Hematopoietic multipotent progenitor cell treated with erythropoietin and hydrocortisone succinate and interleukin-3 and kit ligand, for 4 days (in vitro differentiated cells): Measurements from ENCODE around the gene TANC1.

Experiments
- DNase-seq: peaks from one replicate; pipeline ENCODE4 v3.0.0-alpha.2; 2015

The TANC1 gene

DNA sequence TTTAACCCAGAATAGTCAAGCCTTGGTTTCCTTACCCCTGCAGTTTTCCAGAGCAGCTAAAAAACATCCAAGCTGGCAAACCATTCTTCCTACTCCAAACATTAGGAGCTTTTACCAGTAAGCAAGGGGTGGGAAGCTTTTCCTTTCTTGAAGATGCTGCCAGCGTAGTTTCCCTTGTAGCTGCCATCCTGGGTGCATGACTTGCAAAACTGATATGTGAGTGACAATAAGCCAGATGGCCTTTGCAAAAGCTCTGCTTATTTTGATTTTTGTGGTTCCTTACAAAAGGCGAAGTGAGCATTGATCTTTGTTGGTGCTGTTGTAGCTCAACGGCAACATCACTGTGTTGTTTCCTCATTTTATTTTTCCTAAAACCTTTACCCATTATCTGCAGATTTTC lies 179.2 kb downstream of the TANC1 start:
- peak; percentile 79 for DNase-seq

DNA sequence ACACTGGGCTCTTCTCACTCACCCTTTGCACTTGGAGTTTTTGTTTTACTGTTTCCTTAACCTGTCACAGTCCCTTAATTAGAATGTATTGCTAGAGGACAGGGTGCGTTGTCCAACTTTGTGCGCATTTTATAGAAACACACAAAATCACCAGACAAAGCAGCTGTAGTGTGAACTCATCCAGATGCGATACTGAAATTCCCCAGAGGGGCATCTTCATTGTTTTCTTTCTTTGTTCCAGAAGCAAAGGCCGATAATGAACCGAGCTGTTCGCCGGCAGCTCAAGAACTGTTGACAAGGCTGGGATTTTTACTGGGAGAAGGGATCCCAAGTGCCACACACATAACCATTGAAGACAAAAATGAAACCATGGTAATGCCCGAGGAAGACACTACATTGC lies 180.5 kb downstream of the TANC1 start:
- DNase-seq: no peak

DNA sequence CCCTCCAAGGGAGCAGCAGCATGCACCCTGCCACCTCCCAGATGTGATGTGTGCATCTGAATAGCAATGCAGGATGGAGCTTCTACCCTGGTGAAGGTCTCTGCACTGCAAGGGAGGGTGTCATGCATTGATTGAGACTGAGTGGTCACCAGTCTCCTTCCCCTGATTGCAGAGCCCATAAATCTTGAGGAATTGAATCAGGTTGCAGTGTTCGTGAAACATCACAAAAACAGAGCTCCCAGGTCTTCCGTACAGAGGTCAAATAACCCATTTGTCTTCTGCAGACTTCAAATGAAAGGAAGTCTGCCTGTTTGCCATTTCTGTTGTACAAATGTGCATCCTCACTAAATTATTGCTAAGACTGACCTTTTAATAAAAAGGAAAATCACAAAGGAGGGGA lies 181.3 kb downstream of the TANC1 start:
- DNase-seq: no peak

DNA sequence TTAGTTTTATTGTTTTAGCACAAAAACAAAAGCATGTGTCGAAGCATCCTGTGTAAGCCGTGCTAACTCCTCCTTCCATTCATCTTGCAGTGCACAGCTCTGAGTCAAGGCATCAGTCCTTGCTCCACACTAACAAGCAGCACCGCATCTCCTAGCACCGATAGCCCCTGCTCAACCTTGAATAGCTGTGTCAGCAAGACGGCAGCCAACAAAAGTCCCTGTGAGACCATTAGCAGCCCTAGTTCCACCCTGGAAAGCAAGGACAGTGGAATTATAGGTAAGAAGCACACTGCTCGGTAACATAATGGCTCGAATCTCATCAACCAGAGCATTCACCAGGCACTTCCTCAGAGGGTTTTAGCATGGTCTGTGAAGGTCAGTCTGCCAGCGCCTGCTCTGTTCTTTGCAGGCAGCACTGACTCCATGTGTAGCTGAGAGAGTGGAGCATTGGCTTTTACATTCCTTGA lies 181.9 kb downstream of the TANC1 start:
- DNase-seq: peak; percentile 44

DNA sequence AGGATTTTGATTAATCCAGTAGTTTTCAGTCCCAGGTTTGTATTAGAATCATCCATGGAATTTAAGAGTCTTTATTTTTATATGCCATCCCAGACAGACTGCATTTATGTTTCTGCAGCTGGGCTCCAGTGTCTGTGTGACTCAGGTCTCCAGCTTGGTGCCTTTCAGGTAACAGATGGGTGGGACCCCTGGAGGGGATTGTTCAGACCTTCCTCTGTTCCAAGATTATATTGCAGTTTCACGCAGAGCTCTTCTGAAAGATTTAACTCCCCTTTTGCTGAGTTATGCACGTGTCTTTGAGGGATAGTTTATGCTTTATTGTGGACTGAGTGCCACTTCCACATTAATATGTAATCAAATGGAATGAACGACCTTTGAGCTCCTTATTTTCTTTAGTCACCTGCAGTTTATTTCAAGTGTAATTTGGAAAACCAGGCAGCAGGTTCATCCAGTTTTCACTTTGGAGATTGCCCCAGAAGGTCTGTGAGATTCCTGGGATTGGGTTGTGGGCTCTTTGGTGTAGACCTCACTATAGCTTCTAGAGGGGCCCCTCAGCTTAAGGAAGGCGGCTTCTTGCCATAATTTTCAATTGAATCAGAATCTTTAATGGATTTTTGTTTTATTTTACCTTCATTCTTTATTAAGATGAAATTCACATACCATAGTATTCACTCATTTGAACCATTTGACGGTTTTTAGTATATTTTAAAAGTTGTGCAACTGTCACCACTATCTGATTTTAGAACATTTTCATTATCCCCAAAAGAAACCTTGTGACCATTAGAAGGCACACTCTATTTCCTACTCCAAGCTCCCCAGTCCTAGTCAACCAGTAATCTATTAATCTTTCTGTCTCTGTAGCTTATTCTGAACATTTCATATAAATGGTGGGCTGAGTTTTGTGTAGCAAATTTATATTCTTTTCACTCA lies 183.0 kb downstream of the TANC1 start:
- DNase-seq: no peak

DNA sequence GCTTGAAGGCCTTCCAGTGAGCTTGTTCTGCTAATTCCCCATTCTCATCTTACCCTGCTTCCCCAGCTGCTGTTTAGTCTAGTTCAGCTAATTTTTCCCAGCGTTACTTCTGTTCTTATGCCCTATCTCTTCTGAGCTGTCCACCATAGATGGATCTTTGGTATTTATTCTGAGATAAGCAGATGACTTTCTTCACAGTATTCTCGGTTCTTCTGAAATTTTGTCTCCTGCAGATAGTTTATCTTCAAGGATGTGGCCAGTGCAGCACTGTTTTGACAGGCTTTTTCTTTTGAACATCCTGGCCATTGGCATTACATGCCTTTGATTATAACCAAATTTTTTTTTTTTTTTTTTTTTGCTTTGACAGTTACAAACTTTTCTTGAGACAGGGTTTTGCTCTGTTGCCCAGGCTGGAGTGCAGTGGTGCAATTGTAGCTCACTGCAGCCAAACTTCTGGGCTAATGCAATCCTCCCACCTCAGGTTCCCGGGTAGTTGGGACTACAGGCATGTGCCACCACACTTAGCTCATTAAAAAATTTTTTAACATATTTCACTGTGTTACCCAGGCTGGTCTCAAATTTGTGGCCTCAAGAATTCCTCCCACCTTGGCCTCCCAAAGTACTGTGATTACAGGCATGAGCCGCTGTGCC lies 183.8 kb downstream of the TANC1 start:
- peak; percentile 96 for DNase-seq

DNA sequence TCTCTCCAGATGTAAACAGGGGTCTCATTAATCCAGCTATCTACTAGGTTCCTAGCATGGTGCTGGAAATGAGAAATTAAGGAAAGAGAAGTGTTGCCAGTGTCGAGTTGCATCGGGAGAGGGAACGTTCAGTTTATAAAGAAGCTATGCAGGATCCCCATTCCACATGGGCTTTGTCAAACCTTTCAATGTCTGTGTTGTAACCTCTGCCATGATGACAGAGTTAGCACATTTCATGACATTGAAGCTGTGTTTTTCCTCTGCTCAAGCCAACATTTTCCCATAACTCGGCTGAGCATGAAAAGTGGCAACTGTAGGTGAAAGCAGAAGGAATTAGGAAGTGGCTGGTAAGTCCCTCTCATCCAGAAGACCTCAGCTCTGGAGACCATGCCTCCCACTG lies 184.6 kb downstream of the TANC1 start:
- DNase-seq: no peak

DNA sequence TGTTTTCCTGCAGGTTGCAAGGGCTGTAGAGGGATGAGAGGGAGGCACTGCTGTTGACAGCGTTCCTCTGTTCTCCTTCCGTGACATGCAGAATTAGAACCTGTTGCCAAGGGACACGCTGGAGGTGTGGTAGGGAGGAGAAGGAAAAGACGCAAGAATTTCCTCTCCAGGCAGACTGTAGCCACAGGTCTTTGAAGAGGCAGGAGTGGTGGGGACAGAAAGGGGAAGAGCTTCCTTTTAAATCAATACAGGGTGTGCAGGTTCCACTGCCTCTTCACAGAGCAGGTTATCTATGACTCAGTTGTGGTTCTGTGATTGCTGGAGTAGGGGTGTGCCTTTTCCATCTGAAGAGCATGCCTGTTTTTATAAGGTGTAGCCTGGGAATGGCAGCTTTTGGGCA lies 185.0 kb downstream of the TANC1 start:
- DNase-seq: no peak

DNA sequence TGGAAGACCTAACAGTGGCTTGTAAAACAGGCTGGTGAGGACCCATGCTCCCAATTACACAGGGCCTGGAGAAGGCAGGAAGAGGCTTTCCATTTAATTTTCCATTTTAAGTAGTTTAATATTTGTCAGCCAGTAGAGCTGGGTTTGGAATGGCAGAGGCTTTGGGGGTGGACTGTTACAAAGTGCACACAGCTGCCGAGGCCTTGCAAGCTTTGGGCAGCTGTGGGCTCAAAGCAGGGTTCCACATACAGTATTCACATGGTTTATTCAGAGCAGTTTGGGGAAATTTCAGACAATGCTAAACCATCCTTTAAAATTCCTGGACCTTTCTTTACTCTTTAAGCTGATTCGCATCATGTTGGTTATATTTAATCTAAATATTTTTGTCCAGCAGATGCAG lies 185.5 kb downstream of the TANC1 start:
- no peak for DNase-seq

DNA sequence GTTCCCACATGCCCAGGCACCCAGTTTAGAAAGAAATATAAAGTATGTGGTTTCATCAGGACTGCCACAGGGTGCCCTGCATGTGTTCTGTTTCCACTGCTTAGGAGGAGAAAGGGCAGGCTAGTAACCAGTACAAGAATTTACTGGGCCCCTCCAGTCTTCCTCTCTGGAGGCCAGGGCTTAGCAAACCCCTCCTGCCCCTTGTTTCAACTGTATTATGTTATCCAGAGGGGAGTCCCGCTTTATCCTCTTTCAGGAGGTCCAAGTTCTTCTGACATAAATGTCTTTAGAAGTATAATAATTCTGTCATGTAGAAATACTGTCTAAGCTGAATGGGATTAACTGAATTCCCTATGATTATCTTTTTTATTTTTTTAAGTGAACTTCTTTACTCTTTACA lies 185.9 kb downstream of the TANC1 start:
- no peak for DNase-seq

DNA sequence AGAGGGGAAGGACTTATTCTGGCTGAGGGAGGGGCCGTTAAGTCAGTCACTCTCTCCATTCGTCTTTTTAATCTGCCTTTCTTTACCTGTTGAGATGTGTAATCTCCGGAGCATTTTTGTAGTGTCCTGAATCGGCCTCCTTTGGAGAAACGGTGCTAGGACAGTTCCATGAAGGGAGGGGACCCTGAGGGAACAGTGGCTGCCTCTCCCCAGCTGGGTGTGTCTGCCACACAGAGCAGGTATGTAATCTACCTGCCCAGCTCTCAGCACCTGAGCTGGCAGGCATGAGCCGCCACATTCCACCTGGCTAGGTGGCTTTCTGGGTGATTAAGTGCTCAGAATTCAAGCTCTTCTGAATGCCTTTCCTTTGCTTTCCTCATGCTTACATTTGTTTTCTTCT lies 186.9 kb downstream of the TANC1 start:
- DNase-seq: no peak

DNA sequence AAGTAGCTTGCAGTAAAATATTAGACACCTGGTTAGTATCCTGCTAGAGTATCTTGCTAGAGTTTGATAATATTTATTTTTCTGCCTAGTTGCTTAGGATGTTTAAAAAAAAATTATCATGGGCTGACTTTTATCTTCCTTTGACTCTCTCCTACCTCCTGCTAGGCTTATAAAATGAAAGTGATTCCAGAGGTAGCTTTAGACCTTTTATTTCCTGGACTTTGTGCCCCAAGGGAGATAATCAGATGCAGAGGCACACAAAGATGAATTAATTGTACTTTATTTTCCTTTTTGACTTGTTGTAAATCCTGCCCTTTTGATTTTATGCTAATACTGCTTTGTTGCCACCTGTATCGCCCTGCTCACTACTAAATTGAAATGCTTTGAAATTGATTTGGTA lies 187.4 kb downstream of the TANC1 start:
- no peak for DNase-seq

DNA sequence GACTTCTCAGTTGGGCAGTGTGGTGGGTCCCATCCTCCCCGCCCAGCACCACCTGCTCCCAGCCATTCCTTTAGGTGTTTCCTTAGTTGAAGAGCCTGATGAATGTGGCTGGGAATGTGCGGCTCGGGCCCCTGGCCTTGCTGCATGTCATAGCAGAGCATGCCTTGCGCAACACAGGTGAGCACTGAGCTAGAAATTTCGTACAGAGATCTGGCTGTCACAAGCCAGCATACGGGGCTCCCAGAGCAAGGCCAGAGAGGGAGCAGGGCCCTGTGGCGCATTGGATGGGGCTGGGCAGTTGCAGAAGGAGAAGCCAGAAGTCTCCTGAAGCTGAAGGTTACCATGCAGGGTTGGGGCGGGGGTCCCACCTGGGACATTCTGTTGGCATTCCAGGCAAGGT lies 188.4 kb downstream of the TANC1 start:
- DNase-seq: no peak

DNA sequence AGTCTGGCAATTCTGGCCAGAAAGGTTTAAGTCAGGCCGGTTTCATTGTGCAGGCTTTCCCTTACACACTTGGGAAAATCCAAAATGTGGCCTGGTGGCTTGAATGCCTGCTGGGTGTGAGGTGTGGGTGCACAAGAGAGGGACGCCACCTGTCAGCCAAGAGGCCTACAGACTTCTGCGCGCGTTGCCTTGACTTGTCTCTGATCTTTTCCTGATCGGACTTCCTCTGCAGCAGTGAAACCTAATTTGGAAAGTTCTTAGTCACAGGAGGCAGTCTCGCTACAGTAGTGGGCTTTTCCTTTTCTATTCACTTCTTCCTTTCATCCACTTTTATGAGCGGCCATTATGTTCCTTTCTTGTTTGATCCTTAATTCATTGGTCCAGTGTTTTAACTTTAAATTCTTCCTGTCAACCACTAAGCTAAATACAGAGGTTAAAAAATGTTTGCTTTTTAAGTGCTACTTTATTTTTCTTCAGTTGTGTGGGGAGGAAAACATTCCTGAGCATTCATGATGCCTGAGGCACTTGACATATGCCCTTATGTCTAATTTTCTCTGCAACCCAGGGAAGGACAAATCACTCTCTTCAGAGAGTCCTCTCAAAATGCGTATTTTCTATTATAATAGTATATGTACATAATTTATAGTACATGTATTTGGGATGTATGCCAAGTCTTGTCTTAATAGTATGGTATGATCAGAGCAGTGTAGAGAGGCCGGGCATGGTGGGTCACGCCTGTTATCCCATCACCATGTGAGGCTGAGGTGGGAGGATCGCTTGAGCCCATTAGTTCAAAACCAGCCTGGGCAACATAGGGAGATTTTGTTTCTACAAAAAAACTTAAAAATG lies 189.1 kb downstream of the TANC1 start:
- DNase-seq: no peak

DNA sequence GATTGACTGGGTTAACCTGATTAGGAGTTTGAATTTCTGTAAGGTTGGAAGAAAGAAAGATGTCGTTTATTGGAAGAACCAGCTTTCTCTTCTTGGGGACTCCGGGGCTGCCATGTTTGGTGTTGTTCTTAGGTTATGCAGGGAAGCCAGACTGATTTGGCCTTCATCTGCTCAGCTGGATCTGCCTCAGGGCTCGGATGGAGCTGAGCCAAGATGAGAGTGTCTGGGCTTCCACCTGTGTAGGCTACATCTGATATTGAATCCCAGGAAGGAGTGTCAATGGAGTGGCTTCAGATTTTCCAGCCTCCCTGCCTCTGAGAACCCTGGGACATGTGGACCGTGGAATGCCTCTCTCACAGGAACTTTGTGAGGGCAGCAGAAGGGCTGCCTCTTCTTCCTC lies 192.0 kb downstream of the TANC1 start:
- no peak for DNase-seq

DNA sequence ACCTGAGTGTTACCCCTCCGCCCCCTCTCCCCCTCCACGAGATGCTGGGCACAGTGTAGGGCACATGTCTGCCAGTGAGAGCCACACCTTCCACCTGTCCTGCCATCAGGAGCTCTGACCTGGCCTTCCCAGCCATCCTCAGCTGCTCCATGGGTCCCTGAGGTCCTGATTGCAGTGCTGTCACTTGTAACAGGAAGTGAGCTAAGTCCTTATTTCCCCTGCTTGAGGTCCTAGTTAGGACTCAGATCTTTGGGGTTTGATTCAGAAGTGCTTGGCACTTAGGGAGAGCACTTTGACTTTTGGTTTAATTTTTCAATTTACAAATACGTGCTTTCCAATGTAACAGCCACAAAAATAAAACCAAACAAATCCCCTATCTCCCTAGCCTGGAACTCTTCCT lies 192.5 kb downstream of the TANC1 start:
- no peak for DNase-seq

DNA sequence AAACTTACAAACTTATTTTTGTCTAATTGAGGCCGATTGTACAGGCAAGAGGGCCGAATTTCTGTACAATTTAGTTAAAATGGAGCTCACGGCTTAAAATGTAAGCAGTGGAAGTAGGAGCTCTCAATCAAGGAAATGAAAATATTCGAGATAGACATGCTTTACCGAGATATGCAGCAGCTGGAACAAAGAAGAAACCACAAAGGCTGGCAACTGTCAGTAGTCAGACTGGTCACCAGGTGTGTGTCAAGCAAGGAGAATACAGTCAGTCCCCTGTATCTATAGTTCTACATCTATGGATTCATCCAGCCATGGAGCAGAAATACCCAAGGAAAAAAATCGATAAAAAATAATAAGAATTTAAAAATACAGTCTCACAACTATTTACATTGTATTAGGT lies 195.5 kb downstream of the TANC1 start:
- peak; percentile 86 for DNase-seq

DNA sequence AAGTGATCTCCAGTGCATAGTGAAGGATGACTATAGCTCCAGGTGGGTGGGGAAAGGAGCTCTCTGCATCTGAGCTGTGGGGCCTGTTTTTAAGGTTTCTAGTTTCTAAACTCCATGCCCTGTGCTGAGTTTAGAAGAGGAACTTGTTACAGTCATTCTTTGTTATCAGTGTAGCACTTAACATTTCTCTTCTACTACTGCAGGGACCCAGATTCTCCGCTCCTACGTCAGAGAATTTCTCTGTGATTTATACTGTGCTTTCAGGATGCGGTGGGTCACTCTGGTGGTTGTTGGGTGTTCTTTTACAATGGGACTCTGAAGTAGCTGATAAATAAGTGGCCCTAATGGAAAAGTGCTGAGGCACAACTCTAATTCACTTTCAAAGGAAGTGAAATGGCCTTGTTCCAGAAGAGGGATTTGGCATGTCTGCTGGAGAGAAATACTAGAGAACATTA lies 196.0 kb downstream of the TANC1 start:
- DNase-seq: peak; percentile 66

DNA sequence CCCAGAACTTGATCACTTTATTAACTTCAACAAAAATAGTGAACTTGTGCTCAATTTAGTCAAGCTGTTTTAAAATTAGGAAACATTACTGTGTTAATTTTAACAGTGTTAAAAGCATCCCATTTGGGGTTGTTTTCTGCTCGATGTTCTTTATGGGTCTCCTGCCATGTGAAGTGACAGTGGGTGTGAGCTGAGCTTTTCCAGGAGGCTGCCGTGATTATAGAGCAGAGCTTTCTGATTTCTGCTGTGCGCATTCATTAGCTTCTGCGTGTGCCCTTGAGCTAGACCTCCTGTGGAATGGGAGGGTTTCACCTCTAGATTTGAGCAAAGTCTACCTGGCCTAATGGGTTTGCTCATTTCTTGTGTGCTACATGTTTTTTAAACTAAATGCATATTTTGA lies 196.6 kb downstream of the TANC1 start:
- DNase-seq: no peak

DNA sequence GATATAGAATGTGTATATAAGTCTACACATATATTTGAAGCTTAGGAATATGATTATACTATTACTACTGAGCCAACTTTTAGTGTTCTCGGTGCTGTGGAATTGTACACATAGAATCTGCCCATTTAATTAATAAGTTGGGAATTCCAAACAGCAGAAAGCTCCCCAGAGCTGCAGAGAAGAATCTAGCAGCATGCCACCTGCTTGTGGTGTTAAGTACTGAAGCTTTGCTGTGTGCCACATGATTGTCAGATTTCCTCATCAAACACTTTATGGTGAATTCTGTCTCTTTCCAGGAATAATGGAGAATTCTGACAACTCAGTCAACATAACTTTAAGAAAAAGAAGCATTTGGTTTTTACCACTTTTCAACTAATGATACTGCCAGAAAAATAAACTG lies 200.3 kb downstream of the TANC1 start:
- DNase-seq: peak; percentile 45

DNA sequence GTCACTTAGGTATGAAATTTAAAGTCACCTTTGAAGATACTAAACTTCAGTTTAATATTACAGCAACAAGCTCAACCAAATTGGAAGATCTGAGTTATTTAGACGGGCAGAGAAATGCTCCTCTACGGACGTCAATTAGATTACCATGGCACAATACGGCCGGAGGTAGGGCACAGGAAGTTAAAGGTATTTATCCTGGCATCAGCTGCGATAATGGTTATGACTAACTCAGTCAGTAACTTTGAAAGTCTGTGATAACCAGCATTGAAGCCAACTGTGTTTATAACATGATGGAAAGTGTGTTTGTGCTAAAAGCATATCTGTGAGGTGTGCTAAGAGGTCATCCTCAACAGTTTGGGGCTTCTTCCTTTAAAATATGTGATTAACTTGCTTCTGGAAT lies 200.7 kb downstream of the TANC1 start:
- no peak for DNase-seq

DNA sequence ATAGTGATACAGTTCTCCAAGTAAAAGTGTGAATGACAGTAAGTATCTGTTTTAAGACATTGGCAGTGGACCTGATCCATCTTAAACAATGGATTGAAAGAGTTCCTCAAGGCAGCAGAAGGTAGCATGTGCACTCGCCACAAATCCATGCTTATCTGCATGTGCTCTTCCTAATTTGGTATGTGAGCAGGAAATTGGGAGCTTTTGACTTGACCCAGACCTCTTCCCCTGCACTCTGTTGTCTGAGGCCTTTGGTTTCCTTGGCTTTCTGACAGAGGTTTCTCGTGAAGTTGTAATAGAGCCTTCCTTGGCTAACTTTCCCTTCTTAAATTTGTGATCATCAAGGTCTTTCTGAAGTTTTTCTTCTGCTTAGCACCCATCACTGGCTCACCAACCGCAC lies 204.0 kb downstream of the TANC1 start:
- DNase-seq: no peak

DNA sequence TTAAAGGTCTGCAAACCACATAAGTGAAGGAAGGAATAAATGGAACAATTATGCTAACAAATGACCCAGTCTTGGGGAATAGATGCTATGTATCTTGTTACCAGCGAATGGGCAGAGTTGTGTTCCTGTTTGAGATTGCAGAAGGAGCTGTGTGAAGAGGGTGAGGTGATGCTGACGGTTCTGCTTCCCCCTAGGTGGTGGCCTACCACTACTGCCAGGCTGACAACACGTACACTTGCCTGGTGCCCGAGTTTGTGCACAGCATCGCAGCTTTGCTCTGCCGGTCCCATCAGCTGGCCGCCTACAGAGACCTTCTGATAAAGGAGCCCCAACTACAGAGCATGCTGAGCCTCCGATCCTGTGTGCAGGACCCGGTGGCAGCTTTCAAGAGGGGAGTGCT lies 206.3 kb downstream of the TANC1 start:
- no peak for DNase-seq
